Keratinocyte (primary cell): ENCODE results near the gene RBPJL. TPM values are rescaled to one million over a fixed set of nuclear protein-coding genes. Genes with fewer than 3 reads are reported as not detected.

ENCODE experiments used
- DNase-seq: peaks from one replicate; pipeline ENCODE4 v3.0.0-alpha.2; 2011; ENCODE audit warnings: low read depth, missing footprints, low spot score
- FAIRE-seq: peaks from 2 replicates; lab custom pipeline; 2011; peaks lifted over from hg19 to GRCh38; lab: Jason Lieb, UNC
- H2AFZ ChIP-seq: 2 replicates; pipeline ENCODE4 v1.6.0; 2012; ENCODE audit warnings: low read length, control low read depth, inconsistent platforms; ENCODE audit not compliant: control insufficient read depth
- H3K27ac ChIP-seq: 2 replicates; pipeline ENCODE4 v1.5.1; 2011; ENCODE audit warnings: low read length; ENCODE audit not compliant: control insufficient read depth, insufficient read depth
- H3K27me3 ChIP-seq: 3 replicates; pipeline ENCODE4 v1.6.0; 2011; ENCODE audit warnings: low read length; ENCODE audit not compliant: control insufficient read depth, insufficient read depth; ENCODE audit errors: extremely low read depth
- H3K36me3 ChIP-seq, 2 experiments: 2 replicates in 1 of 2; 3 replicates in 1 of 2; pipeline ENCODE4 v1.5.1; 2011; ENCODE audit warnings: low read length in 2 of 2, mild to moderate bottlenecking in 1 of 2; ENCODE audit not compliant: control insufficient read depth in 2 of 2, insufficient read depth in 2 of 2; ENCODE audit errors: extremely low read depth in 1 of 2
- H3K4me1 ChIP-seq: 3 replicates; pipeline ENCODE4 v1.5.1; 2011; ENCODE audit warnings: low read length; ENCODE audit not compliant: control insufficient read depth, insufficient read depth; ENCODE audit errors: extremely low read depth
- H3K4me2 ChIP-seq: 3 replicates; pipeline ENCODE4 v1.6.0; 2011; ENCODE audit warnings: low read depth, low read length; ENCODE audit not compliant: control insufficient read depth, insufficient read depth; ENCODE audit errors: extremely low read depth
- H3K4me3 ChIP-seq, 3 experiments: fragments of 200-600 bp in 1 of 3; sonication (generic) in 1 of 3; 2 replicates in 2 of 3; 3 replicates in 1 of 3; pipeline ENCODE4 v1.5.1; 2011 to 2016; ENCODE audit warnings: low read length in 3 of 3, mild to moderate bottlenecking in 3 of 3, control low read depth in 2 of 3, inconsistent platforms in 1 of 3, low read depth in 1 of 3, mixed read lengths in 1 of 3, mixed run types in 1 of 3, moderate library complexity in 1 of 3; ENCODE audit not compliant: control insufficient read depth in 2 of 3, insufficient read depth in 2 of 3; ENCODE audit errors: extremely low read depth in 1 of 3
- H3K79me2 ChIP-seq: 2 replicates; pipeline ENCODE4 v1.6.0; 2012; ENCODE audit warnings: low read length; ENCODE audit not compliant: control insufficient read depth, insufficient read depth
- H3K9ac ChIP-seq: 3 replicates; pipeline ENCODE4 v1.6.0; 2011; ENCODE audit warnings: low read length; ENCODE audit not compliant: control insufficient read depth, insufficient read depth; ENCODE audit errors: extremely low read depth
- H3K9me1 ChIP-seq: 3 replicates; pipeline ENCODE4 v1.6.0; 2011; ENCODE audit warnings: low read length; ENCODE audit not compliant: control insufficient read depth, insufficient read depth; ENCODE audit errors: extremely low read depth
- H3K9me3 ChIP-seq: 2 replicates; pipeline ENCODE4 v1.5.1; 2012; ENCODE audit warnings: low read depth, low read length; ENCODE audit not compliant: control insufficient read depth
- H4K20me1 ChIP-seq: 3 replicates; pipeline ENCODE4 v1.6.0; 2011; ENCODE audit warnings: low read length; ENCODE audit not compliant: control insufficient read depth, insufficient read depth; ENCODE audit errors: extremely low read depth
- CTCF ChIP-seq, 3 experiments: IDR thresholded peaks in 1 of 3; conservative IDR thresholded peaks in 1 of 3; optimal IDR thresholded peaks in 1 of 3; 2 replicates in 2 of 3; 3 replicates in 1 of 3; pipeline versions ENCODE3 to v1.5.1; 2011; ENCODE audit warnings: low read length in 3 of 3, mild to moderate bottlenecking in 3 of 3, moderate library complexity in 2 of 3, control low read depth in 1 of 3, inconsistent platforms in 1 of 3; ENCODE audit not compliant: insufficient read depth in 2 of 3; ENCODE audit errors: extremely low read depth in 1 of 3
- EZH2 ChIP-seq: IDR thresholded peaks from one replicate; pipeline ENCODE4 v1.6.1; 2012; ENCODE audit warnings: inconsistent platforms, mild to moderate bottlenecking, low read length, moderate library complexity
- dilution Hi-C: fragments of 300-500 bp; cut with MboI; formaldehyde crosslinking; loops from one replicate; pipeline ENCODE4 v1.7.0; 2020; ENCODE audit warnings: low sequenced_read_pairs; ENCODE audit not compliant: extremely low pct_ligation_motif_present
- polyA plus RNA-seq, 5 experiments: library from polyadenylated mRNA; depleted of rRNA in 3 of 5; stranded (reverse) in 3 of 5; stranded (forward) in 1 of 5; unstranded in 1 of 5; fragments of >200 nt; gene quantifications; 1 replicate in 1 of 5; 2 replicates in 3 of 5; 3 replicates in 1 of 5; pipeline versions ENCODE4 v1.2.1 to v1.2.3, GENCODE V29; 2011 to 2012; ENCODE audit warnings: missing spikeins in 2 of 5, low read depth in 1 of 5, low replicate concordance in 1 of 5

The RBPJL gene
- polyA plus RNA-seq, 1 donor (not counting 4 experiments of a cell fraction or from before 2014, with no cell fraction given): not detected

- H3K9ac ChIP-seq: no peak overlapping the region
- no peak overlapping the region for H2AFZ ChIP-seq
- H3K9me3 ChIP-seq: no peaks in the 10 kb centered on the region
- peaks cover 9% of the 10 kb centered on the region for H3K4me1 ChIP-seq
- no peaks in the 10 kb centered on the region for H3K9me1 ChIP-seq
- no peak for DNase-seq
- no peak overlapping the region for H3K4me3 ChIP-seq
- TF ChIP-seq EZH2 (no peak), CTCF (optimal IDR thresholded peaks at IDR 0.05 in 1 of 3, IDR thresholded peaks at IDR 0.05 in 1 of 3, conservative IDR thresholded peaks at IDR 0.05 in 1 of 3; ENCODE audit: extremely low read depth in 1 of 3, insufficient read depth in 2 of 3, low read length in 3 of 3) (no peak)
- no peaks in the 10 kb centered on the region for H3K27me3 ChIP-seq
- H3K4me2 ChIP-seq: no peak overlapping the region
- no peak overlapping the region for H3K27ac ChIP-seq
- dilution Hi-C loops: no loop called here
- peaks cover 12 to 23% of the 10 kb centered on the region in 2 experiments for H3K36me3 ChIP-seq
- peaks cover 19% of the 10 kb centered on the region for H3K79me2 ChIP-seq
- no peak for FAIRE-seq
- H4K20me1 ChIP-seq: no peaks in the 10 kb centered on the region
Measured at GRCh38 chr20:45367126-45367525, 60.5 kb downstream of the RBPJL start.

Other genes starting within 250 kb of the RBPJL start
- gene KCNS1, start 205.7 kb upstream of the RBPJL start, polyA plus RNA-seq: 1.1 to 2.5 TPM (median 1.5 TPM) in 3 replicates
- 2.4 to 11.7 TPM (median 5.1 TPM) in 3 replicates for gene WFDC5, start 191.7 kb upstream of the RBPJL start, polyA plus RNA-seq
- 0.32 to 2.9 TPM (median 1.8 TPM) in 3 replicates for gene WFDC12, start 182.4 kb upstream of the RBPJL start, polyA plus RNA-seq
- gene PI3, start 131.9 kb upstream of the RBPJL start, polyA plus RNA-seq: 46.4 to 226 TPM (median 71.1 TPM) in 3 replicates
- not detected in 3 replicates for gene SEMG1, start 99.8 kb upstream of the RBPJL start, polyA plus RNA-seq
- not detected in 3 replicates for gene SEMG2, start 85.5 kb upstream of the RBPJL start, polyA plus RNA-seq
- gene SLPI, start 52.3 kb upstream of the RBPJL start, polyA plus RNA-seq: 203 to 395 TPM (median 262 TPM) in 3 replicates
- 0.08 TPM in 1 of 3 replicates, not detected in the others for gene MATN4, start 1.5 kb downstream of the RBPJL start, polyA plus RNA-seq
- gene SDC4, start 41.6 kb downstream of the RBPJL start, polyA plus RNA-seq: 114 to 206 TPM (median 140 TPM) in 3 replicates
- 16.8 to 29.8 TPM (median 22.0 TPM) in 3 replicates for gene SYS1, start 56.3 kb downstream of the RBPJL start, polyA plus RNA-seq
- not detected in 3 replicates for gene TP53TG5, start 71.5 kb downstream of the RBPJL start, polyA plus RNA-seq
- 33.8 to 42.3 TPM (median 37.4 TPM) in 3 replicates for gene DBNDD2, start 101.4 kb downstream of the RBPJL start, polyA plus RNA-seq
- 25.9 to 37.6 TPM (median 26.5 TPM) in 3 replicates for gene PIGT, start 109.3 kb downstream of the RBPJL start, polyA plus RNA-seq
- 0.44 TPM in 1 of 3 replicates, not detected in the others for gene WFDC2, start 162.9 kb downstream of the RBPJL start, polyA plus RNA-seq
- not detected in 3 replicates for gene SPINT3, start 208.8 kb downstream of the RBPJL start, polyA plus RNA-seq
- not detected in 3 replicates for gene WFDC6, start 232.6 kb downstream of the RBPJL start, polyA plus RNA-seq
- gene EPPIN, start 240.6 kb downstream of the RBPJL start, polyA plus RNA-seq: not detected in 3 replicates